Measurements from ENCODE around the gene PDE4B. TPM values are rescaled to one million over a fixed set of nuclear protein-coding genes. Genes with fewer than 3 reads are reported as not detected.

PDE4B gene
- total and polyA plus RNA-seq, 7 donors, result 4.1 to 191 (median 16.3) TPM

DNA sequence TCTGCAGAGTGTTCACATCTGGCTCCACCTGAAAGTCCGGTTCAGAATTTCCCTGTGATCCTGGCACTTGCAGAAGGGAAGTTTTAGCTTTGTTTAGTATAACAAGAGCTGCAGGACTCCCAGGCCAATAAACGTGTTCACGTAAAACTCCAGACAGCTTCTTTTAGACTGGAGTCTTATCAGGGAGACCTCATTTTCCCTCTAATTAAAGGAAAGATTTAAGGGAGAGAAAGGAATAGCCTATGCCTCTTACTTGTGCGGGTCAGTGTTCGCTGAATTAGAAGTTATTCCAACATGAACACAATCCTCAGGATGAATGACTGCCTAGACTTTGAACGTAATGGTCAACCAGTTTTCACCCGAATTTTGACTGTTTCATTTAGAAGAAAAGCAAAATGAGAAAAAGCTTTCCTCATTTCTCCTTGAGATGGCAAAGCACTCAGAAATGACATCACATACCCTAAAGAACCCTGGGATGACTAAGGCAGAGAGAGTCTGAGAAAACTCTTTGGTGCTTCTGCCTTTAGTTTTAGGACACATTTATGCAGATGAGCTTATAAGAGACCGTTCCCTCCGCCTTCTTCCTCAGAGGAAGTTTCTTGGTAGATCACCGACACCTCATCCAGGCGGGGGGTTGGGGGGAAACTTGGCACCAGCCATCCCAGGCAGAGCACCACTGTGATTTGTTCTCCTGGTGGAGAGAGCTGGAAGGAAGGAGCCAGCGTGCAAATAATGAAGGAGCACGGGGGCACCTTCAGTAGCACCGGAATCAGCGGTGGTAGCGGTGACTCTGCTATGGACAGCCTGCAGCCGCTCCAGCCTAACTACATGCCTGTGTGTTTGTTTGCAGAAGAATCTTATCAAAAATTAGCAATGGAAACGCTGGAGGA is 539.2 kb downstream of the PDE4B start:
- Histone ChIP-seq H3K36me3 (ENCODE audit: insufficient read depth in 1 of 2, low read depth in 1 of 2) (no peaks in the 10 kb centered on the region), H3K9me3 (no peaks in the 10 kb centered on the region), H3K4me3 (peak overlapping the region; percentile 89), H3K27ac (peak overlapping the region; percentile 95), H3K27me3 (ENCODE audit: insufficient read depth in 3 of 3, low read length in 2 of 3) (no peaks in the 10 kb centered on the region), H3K4me1 (peaks cover 40% of the 10 kb centered on the region)
- peak; percentile 78 to 81 for DNase-seq
- ATAC-seq, result peak; percentile 73 to 76 (median 74)
- peak; percentile 44 for TF ChIP-seq CTCF (IDR thresholded peaks at IDR 0.05)
- WGBS, 3 donors, result 0 to 1% (median 1%) methylated on average over 18 of the region's 18 CpGs
- intact Hi-C loops (cut with DNase I), result loop anchor here (1.0 to 5.0 kb wide), 3 partner anchors 61 to 115 kb away; no protein-coding TSS in a partner anchor

- Histone ChIP-seq H3K4me3 (peak overlapping the region; percentile 89), H3K27me3 (ENCODE audit: insufficient read depth in 3 of 3, low read length in 2 of 3) (no peaks in the 10 kb centered on the region), H3K9me3 (no peaks in the 10 kb centered on the region), H3K27ac (peak overlapping the region; percentile 95), H3K4me1 (peaks cover 41% of the 10 kb centered on the region), H3K36me3 (ENCODE audit: insufficient read depth in 1 of 2, low read depth in 1 of 2) (no peaks in the 10 kb centered on the region)
- DNase-seq (no peak), ATAC-seq (peak; percentile 4 to 12 (median 10))
- 0 to 1% (median 0%) methylated on average over 2 of the region's 2 CpGs for WGBS, 3 donors
- no peak for TF ChIP-seq CTCF (IDR thresholded peaks at IDR 0.05)
- intact Hi-C loops (cut with DNase I), result loop anchor here in 1 of 2 donors (5.0 kb wide), 1 partner anchor 115 kb away; no protein-coding TSS in a partner anchor
These were observed 539.8 kb downstream of the PDE4B start for GRCh38 chr1:66332548-66332901.

DNA sequence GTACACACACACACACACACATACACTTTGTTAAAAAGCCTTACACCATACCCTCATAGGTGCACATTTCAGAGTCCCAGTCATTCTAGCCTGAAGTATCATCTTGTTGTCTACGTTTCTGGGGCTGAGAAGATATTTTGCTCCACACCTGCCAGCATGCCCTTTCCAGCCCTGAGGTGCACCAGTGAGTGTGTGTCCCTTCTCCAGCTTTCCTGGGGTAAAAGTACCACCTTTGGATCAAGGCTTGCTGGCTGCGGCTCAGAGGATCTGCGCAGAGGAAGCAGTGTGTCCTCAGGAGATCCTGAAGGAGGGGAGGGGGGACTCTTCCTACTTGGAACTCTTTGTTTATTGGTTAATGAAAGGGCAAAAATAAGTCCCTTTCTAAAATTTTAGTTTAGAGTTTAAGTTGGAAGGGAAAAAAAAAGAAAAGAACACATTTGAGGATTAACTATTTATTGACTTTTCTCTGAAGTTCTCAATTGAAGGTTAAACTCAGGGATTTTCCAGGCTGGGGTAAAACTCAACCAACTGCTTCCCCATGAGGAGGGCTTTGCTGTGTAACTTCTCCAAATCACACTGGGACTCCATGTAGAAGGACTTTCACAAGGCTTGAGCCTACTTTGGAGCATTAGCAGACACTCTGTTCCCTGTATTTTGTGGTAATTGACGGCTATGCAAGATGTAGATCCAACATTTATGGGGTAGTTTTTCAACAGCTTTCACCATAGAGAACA is 540.9 kb downstream of the PDE4B start:
- peak overlapping the region; percentile 95 for H3K27ac ChIP-seq
- H3K27me3 ChIP-seq (ENCODE audit: insufficient read depth in 3 of 3, low read length in 2 of 3), result no peaks in the 10 kb centered on the region
- TF ChIP-seq CTCF (IDR thresholded peaks at IDR 0.05), result no peak
- intact Hi-C loops (cut with DNase I), result loop anchor here in 1 of 2 donors (5.0 kb wide), 1 partner anchor 114 kb away; no protein-coding TSS in a partner anchor
- WGBS, 3 donors, result 1 to 5% (median 4%) methylated on average over 4 of the region's 4 CpGs
- ATAC-seq (peak; percentile 21 to 26 (median 24)), DNase-seq (peak in 1 of 2 donors; percentile 66)
- H3K4me3 ChIP-seq, result peak overlapping the region; percentile 89
- no peaks in the 10 kb centered on the region for H3K36me3 ChIP-seq (ENCODE audit: insufficient read depth in 1 of 2, low read depth in 1 of 2)
- H3K4me1 ChIP-seq, result peaks cover 41% of the 10 kb centered on the region
- H3K9me3 ChIP-seq, result no peaks in the 10 kb centered on the region

- Histone ChIP-seq H3K4me3 (peak overlapping the region; percentile 89), H3K9me3 (no peaks in the 10 kb centered on the region), H3K27me3 (ENCODE audit: insufficient read depth in 3 of 3, low read length in 2 of 3) (no peaks in the 10 kb centered on the region), H3K4me1 (peaks cover 46% of the 10 kb centered on the region), H3K27ac (peak overlapping the region; percentile 95), H3K36me3 (ENCODE audit: insufficient read depth in 1 of 2, low read depth in 1 of 2) (no peaks in the 10 kb centered on the region)
- DNase-seq (no peak), ATAC-seq (no peak)
- 10 to 20% (median 17%) methylated on average over 2 of the region's 2 CpGs for WGBS, 3 donors
- intact Hi-C loops (cut with DNase I), result loop anchor here in 1 of 2 donors (5.0 kb wide), 1 partner anchor 113 kb away; no protein-coding TSS in a partner anchor
- no peak for TF ChIP-seq CTCF (IDR thresholded peaks at IDR 0.05)
These were observed 541.6 kb downstream of the PDE4B start for GRCh38 chr1:66334318-66334717.

Measured in psoas muscle (tissue), 8 donors.